Pancreas (tissue), 10 donors: ENCODE data around the gene EPM2AIP1. TPM values are rescaled to one million over a fixed set of nuclear protein-coding genes. Genes with fewer than 3 reads are reported as not detected.
"Not testable (repeated sequence)": the region's sequence is repeated elsewhere in the genome, so short reads cannot be mapped to it uniquely, and the experiment has no call there.

Source experiments
- ATAC-seq, 4 donors: fragments of 200-7000 bp; cut with Tn5 transposase; one replicate each; pipeline versions ENCODE4 v1.8.0 to v1.9.1; 2020; ENCODE audit warnings: mild to moderate bottlenecking in 4 of 4, moderate library complexity in 4 of 4
- DNase-seq, 6 donors: peaks; one replicate each; pipeline ENCODE4 v3.0.0-alpha.2; 2020
- FAIRE-seq: peaks from 2 replicates; lab custom pipeline; 2012; peaks lifted over from hg19 to GRCh38; lab: Jason Lieb, UNC
- H3K27ac ChIP-seq, 4 donors: fragments of 200-600 bp; sonication (generic); 1 replicate in 3 of 4; 2 replicates in 1 of 4; pipeline versions ENCODE4 v1.5.0 to v1.8.0; 2020
- H3K27me3 ChIP-seq, 4 donors: fragments of 200-600 bp; one replicate each; pipeline ENCODE4 v1.8.0; 2021
- H3K36me3 ChIP-seq, 3 donors: fragments of 200-600 bp; sonication (generic) in 1 of 3; one replicate each; pipeline versions ENCODE4 v1.5.0 to v1.8.0; 2020 to 2021
- H3K4me1 ChIP-seq, 3 donors: fragments of 200-600 bp; one replicate each; pipeline ENCODE4 v1.8.0; 2021
- H3K4me3 ChIP-seq, 4 donors: fragments of 200-600 bp; sonication (generic) in 2 of 4; one replicate each; pipeline versions ENCODE4 v1.5.0 to v1.8.0; 2020 to 2021
- H3K9me3 ChIP-seq, 4 donors: fragments of 200-600 bp; one replicate each; pipeline ENCODE4 v1.8.0; 2021
- WGBS, 2 donors: extraction: QIAGEN DNeasy Blood & Tissue Kit; methylation state at CpG; one replicate each; pipeline ENCODE4 v1.1.7; 2013; 5-methylcytosine and 5-hydroxymethylcytosine counted together
- intact Hi-C, 3 donors: fragments of 100-400 bp; cut with DNase I; formaldehyde crosslinking; loops; one replicate each; pipeline versions ENCODE4 v1.11.1 to v1.14.2; 2022
- polyA plus RNA-seq, 2 donors: library from polyadenylated mRNA; stranded (reverse); fragments of 200-250 nt; gene quantifications; one replicate each; pipeline ENCODE4 v1.2.3, GENCODE V29; 2013
- total RNA-seq, 6 donors: library from RNA; stranded (reverse); fragmentation: NEBNext Ultra II Directional in 4 of 6; extraction: Animal tissue kit (Norgen Biotek cat#: 25700) in 4 of 6; gene quantifications; one replicate each; pipeline versions ENCODE4 v1.2.1 to v1.2.4, GENCODE V29; 2021 to 2023
- TF ChIP-seq, protein P1 (sequence below), 4 donors: fragments of 200-600 bp; sonication (generic) in 3 of 4; IDR thresholded peaks; one replicate each; pipeline versions ENCODE4 v1.5.0 to v1.8.0; 2021; ENCODE audit warnings: antibody characterized with exemption in 4 of 4
- donor health status: healthy with polysubstance abuse.
- donor health status: DM: no; HTN: no; CAD: no; lungs with moderate emphysema.
- donor health status: DM: no; HTN: no; CAD: no.
- donor health status: control.
- donor health status: control.
- donor health status: Bipolar disorder and iron deficiency.
- donor health status: DM: yes; HTN: yes; CAD: no.
- donor health status: DM: no; HTN: no; CAD: no.
- donor health status: DM: no; HTN: no; CAD: no.
- donor health status: DM: yes; HTN: yes; CAD: no.

EPM2AIP1 gene
- total and polyA plus RNA-seq, 8 donors = 2.9 to 8.7 (median 6.2) TPM

DNA sequence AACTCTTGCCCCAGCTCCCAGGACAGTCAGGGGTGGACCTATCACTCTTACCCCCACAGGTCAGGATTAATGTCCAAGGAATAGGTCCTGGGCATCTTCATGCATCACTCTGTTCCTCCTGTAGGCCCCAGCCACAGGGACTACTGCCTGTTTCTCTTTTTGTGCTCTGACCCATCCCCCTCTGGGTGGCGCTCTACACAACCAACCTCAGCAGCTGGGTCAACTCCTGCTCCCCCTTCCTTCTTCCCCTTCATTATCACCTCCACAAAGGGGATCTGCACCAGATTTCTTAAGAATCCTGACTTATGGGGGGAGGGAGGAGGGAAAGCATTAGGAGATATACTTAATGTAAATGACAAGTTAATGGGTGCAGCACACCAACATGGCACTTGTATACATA lies 35.9 kb downstream of the EPM2AIP1 start:
- Histone ChIP-seq H3K27ac (no peak overlapping the region), H3K4me1 (no peaks in the 10 kb centered on the region), H3K4me3 (no peak overlapping the region), H3K27me3 (no peaks in the 10 kb centered on the region), H3K9me3 (no peaks in the 10 kb centered on the region), H3K36me3 (no peaks in the 10 kb centered on the region)
- ATAC-seq (no peak), DNase-seq (no peak), FAIRE-seq (no peak)
- 95% methylated on average over 1 of the region's 1 CpG for WGBS, 2 donors
- intact Hi-C loops = loop anchor here in 2 of 3 donors (5.0 to 10.0 kb wide), 2 partner anchors 230 to 232 kb away; no protein-coding TSS in a partner anchor
- TF ChIP-seq, protein P1, sequence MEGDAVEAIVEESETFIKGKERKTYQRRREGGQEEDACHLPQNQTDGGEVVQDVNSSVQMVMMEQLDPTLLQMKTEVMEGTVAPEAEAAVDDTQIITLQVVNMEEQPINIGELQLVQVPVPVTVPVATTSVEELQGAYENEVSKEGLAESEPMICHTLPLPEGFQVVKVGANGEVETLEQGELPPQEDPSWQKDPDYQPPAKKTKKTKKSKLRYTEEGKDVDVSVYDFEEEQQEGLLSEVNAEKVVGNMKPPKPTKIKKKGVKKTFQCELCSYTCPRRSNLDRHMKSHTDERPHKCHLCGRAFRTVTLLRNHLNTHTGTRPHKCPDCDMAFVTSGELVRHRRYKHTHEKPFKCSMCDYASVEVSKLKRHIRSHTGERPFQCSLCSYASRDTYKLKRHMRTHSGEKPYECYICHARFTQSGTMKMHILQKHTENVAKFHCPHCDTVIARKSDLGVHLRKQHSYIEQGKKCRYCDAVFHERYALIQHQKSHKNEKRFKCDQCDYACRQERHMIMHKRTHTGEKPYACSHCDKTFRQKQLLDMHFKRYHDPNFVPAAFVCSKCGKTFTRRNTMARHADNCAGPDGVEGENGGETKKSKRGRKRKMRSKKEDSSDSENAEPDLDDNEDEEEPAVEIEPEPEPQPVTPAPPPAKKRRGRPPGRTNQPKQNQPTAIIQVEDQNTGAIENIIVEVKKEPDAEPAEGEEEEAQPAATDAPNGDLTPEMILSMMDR (IDR thresholded peaks at IDR 0.05) = no peak

DNA sequence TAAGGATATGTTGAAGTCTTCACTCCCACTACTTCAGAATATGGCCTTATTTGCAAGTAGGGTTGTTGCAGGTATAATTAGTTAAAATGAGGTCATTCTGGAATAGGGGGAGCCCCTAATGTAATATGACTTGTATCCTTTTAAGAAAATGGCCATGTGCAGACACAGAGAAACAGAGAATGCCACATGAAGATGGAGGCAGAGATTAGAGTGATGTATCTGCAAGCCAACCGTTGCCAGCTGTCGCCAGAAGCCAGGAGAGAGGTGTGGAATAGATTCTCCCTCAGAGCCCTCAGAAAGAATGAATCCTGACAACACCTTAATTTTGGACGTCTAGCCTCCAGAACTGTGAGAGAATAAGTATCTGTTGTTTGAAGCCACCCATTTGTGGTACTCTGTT lies 36.8 kb downstream of the EPM2AIP1 start:
- FAIRE-seq = no peak
- WGBS, 2 donors = 67 to 77% methylated on average over 3 of the region's 3 CpGs
- intact Hi-C loops = loop anchor here in 2 of 3 donors (5.0 to 10.0 kb wide), 2 partner anchors 229 to 231 kb away; no protein-coding TSS in a partner anchor

DNA sequence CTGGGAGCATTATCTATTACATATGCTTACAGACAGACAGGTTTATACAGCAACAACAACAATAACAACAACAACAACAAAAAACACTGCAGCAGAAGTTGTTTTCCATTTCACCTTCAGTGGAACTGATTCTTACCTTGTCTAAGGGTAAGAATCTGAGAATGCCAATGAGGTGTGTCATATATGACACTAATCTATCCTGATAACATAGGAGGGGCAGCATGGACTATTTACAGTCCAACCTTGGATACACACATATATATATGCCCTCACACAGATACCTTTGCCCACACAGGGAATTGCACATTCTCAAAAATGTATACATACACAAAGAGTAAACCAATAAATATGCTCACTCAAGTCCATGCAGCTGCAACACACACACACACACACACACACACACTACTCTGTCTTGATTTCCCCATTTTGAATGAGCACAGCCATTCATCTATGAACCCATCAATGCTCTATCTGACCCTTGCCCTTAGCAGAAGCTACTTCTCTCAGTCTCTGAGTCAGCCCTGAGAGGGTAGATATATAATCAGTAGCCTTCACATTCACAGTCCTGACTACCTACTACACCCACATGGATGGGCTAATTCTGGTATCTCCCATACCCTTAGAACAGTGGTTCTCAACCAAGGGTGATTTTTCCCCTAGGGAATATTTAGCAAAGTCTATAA lies 38.3 kb downstream of the EPM2AIP1 start:
- Histone ChIP-seq H3K9me3 (no peaks in the 10 kb centered on the region), H3K27me3 (no peaks in the 10 kb centered on the region), H3K27ac (no peak overlapping the region), H3K36me3 (no peaks in the 10 kb centered on the region), H3K4me1 (no peaks in the 10 kb centered on the region), H3K4me3 (no peak overlapping the region)
- intact Hi-C loops = loop anchor here in 2 of 3 donors (5.0 to 10.0 kb wide), 2 partner anchors 227 to 230 kb away; no protein-coding TSS in a partner anchor
- TF ChIP-seq, protein P1 (IDR thresholded peaks at IDR 0.05) = no peak
- DNase-seq (no peak), ATAC-seq (no peak), FAIRE-seq (no peak)

More for the DNA sequence above, 36.8 kb downstream of the EPM2AIP1 start:
- Histone ChIP-seq H3K4me1 (no peaks in the 10 kb centered on the region), H3K4me3 (no peak overlapping the region), H3K9me3 (no peaks in the 10 kb centered on the region), H3K27me3 (no peaks in the 10 kb centered on the region), H3K27ac (no peak overlapping the region), H3K36me3 (no peaks in the 10 kb centered on the region)
- ATAC-seq (no peak), DNase-seq (no peak)
- TF ChIP-seq, protein P1 (IDR thresholded peaks at IDR 0.05) = no peak

DNA sequence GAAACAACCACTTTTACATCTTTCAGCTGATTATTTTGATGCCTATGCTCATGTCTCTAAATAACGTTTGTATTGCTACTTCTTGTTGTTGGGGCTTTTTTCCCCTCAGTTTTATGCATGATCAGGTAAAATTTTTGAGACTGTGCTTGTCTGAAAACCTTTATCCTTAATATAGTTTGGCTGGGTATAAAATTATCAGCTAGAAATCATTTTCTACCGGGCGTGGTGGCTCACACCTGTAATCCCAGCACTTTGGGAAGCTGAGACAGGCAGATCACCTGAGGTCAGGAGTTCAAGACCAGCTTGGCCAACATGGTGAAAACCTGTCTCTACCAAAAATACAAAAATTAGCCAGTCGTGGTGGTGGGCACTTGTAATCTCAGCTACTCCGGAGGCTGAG lies 45.1 kb downstream of the EPM2AIP1 start:
- 78 to 90% methylated on average over 5 of the region's 5 CpGs for WGBS, 2 donors
- intact Hi-C loops = not testable (repeated sequence)

DNA sequence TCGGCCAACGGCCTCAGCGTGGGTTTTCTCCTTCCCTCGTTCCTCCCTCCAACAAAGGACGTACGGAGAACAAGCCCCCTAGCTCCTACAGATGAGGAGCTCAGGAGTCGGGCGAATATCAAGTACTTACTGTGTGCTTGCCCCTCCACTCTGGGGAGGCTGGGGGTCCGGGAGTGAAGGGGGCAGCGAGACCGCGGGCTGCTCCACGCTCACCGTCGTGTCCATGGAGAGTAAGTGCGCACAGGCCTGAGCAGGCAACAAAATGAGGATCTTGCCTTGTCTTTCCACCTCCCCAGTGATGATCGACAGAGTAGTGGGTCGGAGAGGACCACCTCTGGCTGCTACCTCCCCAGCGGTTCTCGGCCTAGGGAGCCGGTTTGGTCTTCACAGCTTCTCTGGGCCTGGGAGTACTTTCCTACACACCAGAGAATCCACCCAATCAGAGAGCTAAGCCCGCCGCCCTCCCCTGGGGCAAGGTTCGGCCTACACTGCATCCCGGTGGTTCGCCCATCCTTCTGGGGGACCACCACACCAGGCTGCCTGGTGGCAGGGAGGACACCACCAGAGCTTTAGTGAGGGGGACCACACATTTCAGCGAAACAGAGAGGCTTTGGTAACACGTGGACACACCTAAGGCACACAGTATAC lies 47.5 kb downstream of the EPM2AIP1 start:
- Histone ChIP-seq H3K36me3 (no peaks in the 10 kb centered on the region), H3K27me3 (no peaks in the 10 kb centered on the region), H3K4me1 (peaks cover 0 to 4% (median 0%) of the 10 kb centered on the region in 3 donors), H3K9me3 (no peaks in the 10 kb centered on the region), H3K4me3 (peak overlapping the region in 3 of 4 donors; percentile 68 to 85 (median 71)), H3K27ac (no peak overlapping the region)
- FAIRE-seq = no peak
- no peak for DNase-seq
- no peak for ATAC-seq
- 87 to 88% methylated on average over 28 of the region's 28 CpGs for WGBS, 2 donors
- intact Hi-C loops = no loop called here
- TF ChIP-seq, protein P1 (IDR thresholded peaks at IDR 0.05) = no peak

More for the DNA sequence above, 45.1 kb downstream of the EPM2AIP1 start:
- DNase-seq, H3K4me1 ChIP-seq, ATAC-seq, FAIRE-seq, H3K27ac ChIP-seq, H3K9me3 ChIP-seq, H3K27me3 ChIP-seq, H3K36me3 ChIP-seq, H3K4me3 ChIP-seq: not testable (repeated sequence)
